Epithelial cell of esophagus (primary cell): ENCODE measurements around the gene TSNAX.

ENCODE experiments used
- DNase-seq: peaks from one replicate; pipeline ENCODE4 v3.0.0; 2010; ENCODE audit warnings: low read depth
- H3K4me3 ChIP-seq: 2 replicates; pipeline ENCODE4 v1.5.1; 2011; ENCODE audit warnings: mild to moderate bottlenecking, low read length, control low read depth
- TF ChIP-seq, protein P1 (sequence below): IDR thresholded peaks from 2 replicates; pipeline ENCODE4 v1.5.1; 2011; ENCODE audit warnings: low read depth, mild to moderate bottlenecking, low read length, control low read depth, inconsistent platforms; ENCODE audit not compliant: insufficient read depth; ENCODE audit errors: missing control alignments

TSNAX gene

DNA sequence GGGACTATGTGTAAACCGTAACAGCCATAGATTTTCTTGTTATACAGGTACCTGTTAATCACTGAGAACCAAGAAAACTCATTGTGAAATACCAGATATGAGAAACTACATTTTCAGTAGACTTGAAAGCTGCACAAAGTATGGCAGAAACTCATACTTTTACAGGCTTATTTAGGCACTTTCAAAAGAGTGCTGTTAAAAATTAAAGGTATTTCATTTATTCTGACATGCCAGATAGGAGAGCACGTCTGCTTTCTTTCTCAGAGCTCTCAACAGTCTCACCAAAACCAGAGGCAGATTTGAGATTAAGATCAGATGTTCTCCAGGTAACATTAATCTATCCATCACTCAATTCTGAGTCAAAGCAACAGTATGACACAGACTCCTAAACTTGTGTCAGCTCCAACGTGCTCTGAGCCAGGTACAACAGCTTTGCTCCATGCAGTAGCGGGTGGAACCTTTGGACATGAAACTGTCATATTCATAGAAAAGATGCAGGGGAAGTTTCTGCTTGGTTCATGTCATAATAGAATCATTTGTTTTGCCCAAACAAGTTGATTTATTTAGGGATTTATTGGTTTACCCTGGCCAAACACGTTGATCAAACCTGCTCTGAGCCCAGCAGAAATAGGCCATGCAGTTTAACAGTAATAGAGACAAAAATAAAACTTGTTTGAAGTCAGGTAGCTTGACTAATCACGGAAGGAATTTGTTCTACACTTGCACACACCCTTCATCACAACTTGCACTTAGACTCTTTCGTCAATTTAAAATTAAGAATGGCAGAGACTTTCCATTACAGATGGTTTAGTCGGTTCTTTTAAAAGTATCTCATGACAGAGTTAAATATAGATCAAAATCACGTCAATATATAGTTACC lies 20.8 kb upstream of the TSNAX start:
- TF ChIP-seq, protein P1, sequence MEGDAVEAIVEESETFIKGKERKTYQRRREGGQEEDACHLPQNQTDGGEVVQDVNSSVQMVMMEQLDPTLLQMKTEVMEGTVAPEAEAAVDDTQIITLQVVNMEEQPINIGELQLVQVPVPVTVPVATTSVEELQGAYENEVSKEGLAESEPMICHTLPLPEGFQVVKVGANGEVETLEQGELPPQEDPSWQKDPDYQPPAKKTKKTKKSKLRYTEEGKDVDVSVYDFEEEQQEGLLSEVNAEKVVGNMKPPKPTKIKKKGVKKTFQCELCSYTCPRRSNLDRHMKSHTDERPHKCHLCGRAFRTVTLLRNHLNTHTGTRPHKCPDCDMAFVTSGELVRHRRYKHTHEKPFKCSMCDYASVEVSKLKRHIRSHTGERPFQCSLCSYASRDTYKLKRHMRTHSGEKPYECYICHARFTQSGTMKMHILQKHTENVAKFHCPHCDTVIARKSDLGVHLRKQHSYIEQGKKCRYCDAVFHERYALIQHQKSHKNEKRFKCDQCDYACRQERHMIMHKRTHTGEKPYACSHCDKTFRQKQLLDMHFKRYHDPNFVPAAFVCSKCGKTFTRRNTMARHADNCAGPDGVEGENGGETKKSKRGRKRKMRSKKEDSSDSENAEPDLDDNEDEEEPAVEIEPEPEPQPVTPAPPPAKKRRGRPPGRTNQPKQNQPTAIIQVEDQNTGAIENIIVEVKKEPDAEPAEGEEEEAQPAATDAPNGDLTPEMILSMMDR = no peak
- DNase-seq = no peak
- H3K4me3 ChIP-seq = no peak overlapping the region

DNA sequence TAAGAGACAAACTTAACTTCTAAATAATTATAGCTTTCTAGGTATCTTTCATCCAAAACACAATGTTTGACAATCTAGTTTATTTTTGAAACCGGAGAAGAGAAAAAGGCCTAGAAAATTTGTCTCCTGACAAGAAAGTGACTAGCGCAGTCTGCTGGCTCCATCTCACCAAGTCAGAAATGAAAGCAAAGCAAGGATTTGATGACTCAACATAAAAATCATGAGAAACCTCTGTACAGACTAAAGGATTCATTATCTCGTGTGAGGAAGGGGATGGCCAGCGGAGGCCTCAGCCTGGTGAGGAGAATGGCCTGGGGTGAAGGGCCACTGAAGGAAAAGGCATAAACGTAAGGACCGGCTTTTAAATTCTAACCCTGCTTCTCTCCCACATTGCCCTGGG lies 20.0 kb upstream of the TSNAX start:
- TF ChIP-seq, protein P1 = no peak
- DNase-seq = no peak
- H3K4me3 ChIP-seq = no peak overlapping the region

DNA sequence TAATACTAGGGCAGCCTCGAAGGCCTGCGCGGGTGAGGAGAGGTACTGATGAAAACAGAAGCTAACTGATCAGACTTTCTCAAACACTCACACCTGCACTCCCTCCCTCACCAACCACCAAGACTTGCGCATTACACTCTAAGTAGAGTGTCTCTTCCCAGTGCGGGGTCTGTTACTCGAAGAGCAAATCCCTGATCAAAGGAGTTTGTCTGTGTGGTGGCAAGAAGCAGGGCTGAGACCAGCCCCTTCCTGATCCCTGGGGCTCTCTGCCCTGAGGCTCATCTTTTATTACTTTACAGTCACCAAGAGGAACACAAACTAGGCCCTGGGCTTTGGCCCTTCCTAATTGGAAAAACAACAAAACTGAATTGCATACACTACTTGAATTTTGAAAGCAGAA lies 19.5 kb upstream of the TSNAX start:
- TF ChIP-seq, protein P1 = no peak

DNA sequence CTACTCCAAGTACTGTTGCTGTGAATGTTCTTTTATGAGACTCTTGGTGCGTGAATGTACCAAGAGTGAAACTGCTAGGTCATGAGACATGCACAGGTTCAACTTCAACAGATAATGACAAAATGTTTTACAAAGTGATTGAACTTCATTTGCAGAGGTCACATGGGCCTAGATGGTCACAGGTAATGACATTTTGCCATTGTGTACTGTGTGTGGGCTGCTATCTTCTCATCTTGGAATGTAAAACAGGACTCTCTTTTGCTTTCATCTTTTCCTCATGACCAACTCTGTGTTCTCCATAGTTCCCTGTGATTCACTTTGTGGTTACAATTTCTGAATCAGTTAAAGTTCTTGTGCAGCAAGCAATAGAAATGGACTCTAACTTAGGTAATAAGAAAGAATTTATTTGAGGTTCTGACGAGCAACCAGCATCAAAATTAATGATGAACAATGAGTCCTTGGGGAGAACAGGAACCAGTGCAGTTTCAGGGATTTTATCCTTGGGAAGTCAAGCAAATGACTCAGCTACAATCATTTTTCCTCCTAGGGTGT lies 16.2 kb upstream of the TSNAX start:
- TF ChIP-seq, protein P1 = no peak
- DNase-seq = peak; percentile 44
- no peak overlapping the region for H3K4me3 ChIP-seq

More for the DNA sequence above, 19.5 kb upstream of the TSNAX start:
- no peak for DNase-seq
- no peak overlapping the region for H3K4me3 ChIP-seq

DNA sequence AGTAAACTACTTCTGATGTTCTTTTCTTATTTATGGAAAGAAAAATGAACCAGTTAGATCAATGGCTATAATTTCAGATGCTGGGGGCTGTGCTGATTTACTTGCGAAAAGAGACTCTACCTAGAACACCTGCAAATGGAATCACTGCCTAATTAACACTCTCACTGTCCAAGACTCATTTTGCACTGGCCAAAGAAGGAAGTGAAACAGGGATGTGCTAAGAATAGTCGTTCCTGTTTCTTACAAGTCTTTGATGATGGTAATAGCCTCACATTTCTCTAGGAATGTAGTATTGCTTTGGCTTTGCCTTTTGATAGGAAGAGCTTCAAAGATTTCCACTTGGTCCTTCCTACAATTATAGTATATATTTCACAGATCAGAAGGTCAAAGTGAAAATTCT lies 12.7 kb upstream of the TSNAX start:
- TF ChIP-seq, protein P1 = no peak
- DNase-seq = no peak
- no peak overlapping the region for H3K4me3 ChIP-seq

DNA sequence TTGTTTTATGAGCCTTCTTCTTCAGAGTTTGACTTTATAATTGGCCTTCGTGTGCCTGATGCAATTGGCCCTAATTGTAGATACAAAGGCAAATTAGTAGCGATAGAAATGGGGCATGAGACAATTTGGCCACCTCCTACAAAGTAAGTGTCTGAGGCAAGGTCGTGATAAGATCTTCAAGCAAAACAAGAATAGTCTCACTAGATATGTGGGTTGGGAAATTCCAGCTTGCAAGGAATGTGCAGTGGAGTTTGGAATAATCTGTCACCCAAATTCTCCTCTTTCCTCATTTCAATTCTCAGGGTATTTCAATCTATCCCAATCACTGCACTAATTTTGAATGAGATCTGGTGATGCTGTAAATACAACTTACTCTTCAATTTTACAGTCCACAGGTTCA lies 11.4 kb upstream of the TSNAX start:
- no peak for DNase-seq
- no peak overlapping the region for H3K4me3 ChIP-seq
- TF ChIP-seq, protein P1 = no peak
